A549 treated with AZD9567 at 1 μM for 4 hours (cell line): ENCODE measurements around the gene AGBL2. TPM values are rescaled to one million over a fixed set of nuclear protein-coding genes. Genes with fewer than 3 reads are reported as not detected.

Experiments used
- total RNA-seq: library from RNA; stranded (reverse); fragments of 200-300 nt; extraction: Qiagen RNA extraction; gene quantifications from 5 replicates; pipeline ENCODE4 v1.2.3, GENCODE V29; 2022; ENCODE audit not compliant: insufficient read depth

The AGBL2 gene, protein sequence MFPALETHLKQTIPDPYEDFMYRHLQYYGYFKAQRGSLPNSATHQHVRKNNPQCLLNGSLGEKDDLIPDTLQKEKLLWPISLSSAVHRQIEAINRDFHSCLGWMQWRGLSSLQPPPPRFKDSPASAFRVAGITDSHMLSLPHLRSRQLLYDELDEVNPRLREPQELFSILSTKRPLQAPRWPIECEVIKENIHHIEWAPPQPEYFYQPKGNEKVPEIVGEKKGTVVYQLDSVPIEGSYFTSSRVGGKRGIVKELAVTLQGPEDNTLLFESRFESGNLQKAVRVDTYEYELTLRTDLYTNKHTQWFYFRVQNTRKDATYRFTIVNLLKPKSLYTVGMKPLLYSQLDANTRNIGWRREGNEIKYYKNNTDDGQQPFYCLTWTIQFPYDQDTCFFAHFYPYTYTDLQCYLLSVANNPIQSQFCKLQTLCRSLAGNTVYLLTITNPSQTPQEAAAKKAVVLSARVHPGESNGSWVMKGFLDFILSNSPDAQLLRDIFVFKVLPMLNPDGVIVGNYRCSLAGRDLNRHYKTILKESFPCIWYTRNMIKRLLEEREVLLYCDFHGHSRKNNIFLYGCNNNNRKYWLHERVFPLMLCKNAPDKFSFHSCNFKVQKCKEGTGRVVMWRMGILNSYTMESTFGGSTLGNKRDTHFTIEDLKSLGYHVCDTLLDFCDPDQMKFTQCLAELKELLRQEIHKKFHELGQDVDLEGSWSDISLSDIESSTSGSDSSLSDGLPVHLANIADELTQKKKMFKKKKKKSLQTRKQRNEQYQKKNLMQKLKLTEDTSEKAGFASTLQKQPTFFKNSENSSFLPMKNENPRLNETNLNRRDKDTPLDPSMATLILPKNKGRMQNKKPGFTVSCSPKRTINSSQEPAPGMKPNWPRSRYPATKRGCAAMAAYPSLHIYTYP
- 0.83 to 1.7 TPM (median 1.2 TPM) in 4 of 5 replicates, not detected in the other for total RNA-seq

DNA sequence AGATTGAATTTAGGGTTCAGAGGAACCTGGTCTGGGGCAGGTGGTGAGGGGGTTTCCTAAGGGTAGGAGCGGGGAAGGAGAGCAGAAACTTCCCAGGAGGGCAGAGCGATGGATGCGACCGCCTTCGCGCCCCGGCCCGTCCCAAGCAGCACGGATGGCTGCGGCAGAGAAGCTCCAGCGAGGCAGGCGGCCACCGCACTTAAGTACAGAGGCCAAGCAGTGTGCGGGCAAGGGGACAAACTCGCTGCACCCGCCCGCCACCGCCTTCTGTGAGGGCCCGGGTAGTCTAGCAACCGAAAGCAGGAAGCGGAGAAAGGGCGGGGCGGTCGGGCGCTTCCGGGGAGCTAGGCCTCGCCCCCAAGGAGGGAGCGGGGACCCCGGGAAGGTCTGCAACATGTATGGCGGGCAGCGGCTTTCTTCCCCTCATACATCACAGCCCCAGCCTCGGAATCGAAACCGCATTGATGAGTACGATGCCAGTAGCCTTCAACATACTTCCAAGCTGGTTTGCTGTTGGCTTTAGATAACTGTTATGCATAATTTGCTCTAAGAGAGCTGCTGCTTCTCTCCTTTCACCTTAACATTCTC is at the start of gene AGBL2:
TSS of gene AGBL2 (minus strand) at position 288 of the 588 bp plus-strand sequence. CDS start 719 bp downstream, outside the sequence.

DNA sequence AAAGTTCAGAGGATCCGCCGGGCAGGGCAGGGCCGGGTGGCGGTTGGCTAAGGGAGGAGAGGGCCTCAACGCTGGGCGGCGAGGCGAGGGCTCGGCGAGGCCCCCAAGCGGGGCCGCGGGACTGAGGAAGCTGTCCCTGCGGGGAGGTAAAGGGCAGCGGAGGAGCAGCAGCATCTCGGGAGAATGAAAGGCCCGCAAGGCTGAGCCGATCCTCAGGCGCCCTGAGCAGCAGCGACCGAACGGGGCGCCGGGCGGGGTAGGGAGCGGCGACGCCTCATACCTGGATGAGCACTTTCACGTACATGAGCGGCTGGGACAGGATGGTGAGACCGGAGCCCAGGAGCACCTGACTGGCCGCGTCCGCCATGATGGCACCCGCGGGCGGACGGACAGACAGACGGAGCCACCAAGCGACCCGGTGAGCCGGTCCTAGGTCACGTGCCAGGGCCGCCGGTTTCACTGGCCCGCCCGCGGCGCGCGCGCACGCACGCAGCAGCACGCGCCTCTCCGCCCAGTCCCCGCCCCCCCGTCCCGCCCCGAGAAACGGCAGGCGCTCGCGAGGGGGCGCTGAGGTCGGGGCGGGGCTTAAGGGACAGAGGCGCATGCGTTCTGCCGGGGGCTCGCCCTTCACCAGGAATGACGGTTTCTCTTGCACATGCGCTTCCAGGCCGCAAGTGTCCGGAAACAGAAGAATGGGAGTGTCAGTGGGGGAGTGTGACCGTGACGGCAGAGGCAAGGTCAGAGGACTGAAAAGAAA is 72.9 kb downstream of the AGBL2 start, which contains the start of gene MTCH2:
TSS of gene MTCH2 (minus strand) at position 461 of the 757 bp plus-strand sequence. CDS start at position 367, 94 bp downstream.

Other genes with a start within 250 kb of the AGBL2 start
- 46.1 to 70.6 TPM (median 47.7 TPM) in 5 replicates for gene CELF1, start 162.2 kb downstream of the AGBL2 start, total RNA-seq
- 49.8 to 82.8 TPM (median 75.8 TPM) in 5 replicates for gene PTPMT1, start 149.8 kb downstream of the AGBL2 start, total RNA-seq
- gene KBTBD4, start 136.4 kb downstream of the AGBL2 start, total RNA-seq = 16.1 to 22.1 TPM (median 16.2 TPM) in 5 replicates
- gene NDUFS3, start 136.3 kb downstream of the AGBL2 start, total RNA-seq = 114 to 141 TPM (median 141 TPM) in 5 replicates
- gene FAM180B, start 128.7 kb downstream of the AGBL2 start, total RNA-seq = 0.06 TPM in 2 of 5 replicates, not detected in the others
- 0.07 to 0.19 TPM (median 0.08 TPM) in 3 of 5 replicates, not detected in the others for gene C1QTNF4, start 121.0 kb downstream of the AGBL2 start, total RNA-seq
- 128 to 156 TPM (median 136 TPM) in 5 replicates for gene MTCH2, start 72.8 kb downstream of the AGBL2 start, total RNA-seq
- gene FNBP4, start 52.0 kb upstream of the AGBL2 start, total RNA-seq = 39.7 to 57.2 TPM (median 51.8 TPM) in 5 replicates
- 24.4 to 37.8 TPM (median 30.2 TPM) in 5 replicates for gene NUP160, start 133.0 kb upstream of the AGBL2 start, total RNA-seq